Stimulated activated CD8-positive, alpha-beta memory T cell treated with anti-CD3 and anti-CD28 coated beads, Interleukin-2, amount 100 ng/mL, for 1 hour (primary cell): Measurements from ENCODE around the gene BTBD6.
"Not testable (repeated sequence)": the region's sequence is repeated elsewhere in the genome, so short reads cannot be mapped to it uniquely, and the experiment has no call there.

Experiments
- DNase-seq, 2 donors: peaks; one replicate each; pipeline ENCODE4 v3.0.0-alpha.2; 2020; ENCODE audit warnings: low read depth in 2 of 2

Gene BTBD6

GRCh38 chr14:105294142-105294597 is 45.8 kb downstream of the BTBD6 start:
- peak; percentile 31 to 36 for DNase-seq

GRCh38 chr14:105297311-105297710 is 49.0 kb downstream of the BTBD6 start:
- not testable (repeated sequence) for DNase-seq

GRCh38 chr14:105299654-105300541 is 51.6 kb downstream of the BTBD6 start:
- DNase-seq, result no peak
